ENCODE results near the gene CLSTN2.

CLSTN2 gene

DNA sequence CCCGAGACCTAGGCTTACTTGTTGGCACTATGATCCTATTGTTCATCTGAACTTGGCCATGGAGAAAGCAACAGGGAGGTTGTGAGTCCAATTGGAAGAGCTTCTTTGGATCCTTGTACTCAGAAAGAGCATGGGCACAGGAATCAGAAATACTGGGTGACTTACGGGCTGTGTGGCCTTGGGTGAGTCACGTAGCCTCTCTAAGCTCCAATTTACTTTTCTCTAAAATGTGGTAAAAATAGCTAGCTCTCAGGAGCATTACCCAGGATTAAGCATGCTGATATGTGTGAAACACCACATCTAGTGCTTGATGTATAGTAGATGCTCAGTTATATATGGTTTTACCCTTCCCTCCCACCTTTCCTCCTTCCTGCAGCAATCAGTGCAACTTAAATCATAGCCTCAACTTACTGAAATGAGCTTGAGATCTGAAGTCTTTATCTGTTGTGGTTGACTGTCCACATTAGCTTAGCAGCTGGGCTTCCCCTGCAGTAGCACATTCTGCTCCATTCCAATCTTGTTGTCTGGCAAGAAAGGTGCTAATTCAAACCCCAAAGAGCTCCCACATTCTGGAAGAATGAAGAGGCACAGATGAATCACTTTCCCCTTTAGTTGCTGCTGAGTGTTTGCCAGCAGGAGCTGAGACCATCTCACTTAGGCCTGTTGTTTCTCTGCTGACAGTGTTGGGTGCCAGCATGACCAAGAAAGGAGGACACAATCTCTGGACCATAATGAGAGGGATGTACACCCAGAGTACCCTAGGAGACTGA lies 443.8 kb downstream of the CLSTN2 start:
- no peak for DNase-seq (ENCODE audit: low read depth in 3 of 3)

DNA sequence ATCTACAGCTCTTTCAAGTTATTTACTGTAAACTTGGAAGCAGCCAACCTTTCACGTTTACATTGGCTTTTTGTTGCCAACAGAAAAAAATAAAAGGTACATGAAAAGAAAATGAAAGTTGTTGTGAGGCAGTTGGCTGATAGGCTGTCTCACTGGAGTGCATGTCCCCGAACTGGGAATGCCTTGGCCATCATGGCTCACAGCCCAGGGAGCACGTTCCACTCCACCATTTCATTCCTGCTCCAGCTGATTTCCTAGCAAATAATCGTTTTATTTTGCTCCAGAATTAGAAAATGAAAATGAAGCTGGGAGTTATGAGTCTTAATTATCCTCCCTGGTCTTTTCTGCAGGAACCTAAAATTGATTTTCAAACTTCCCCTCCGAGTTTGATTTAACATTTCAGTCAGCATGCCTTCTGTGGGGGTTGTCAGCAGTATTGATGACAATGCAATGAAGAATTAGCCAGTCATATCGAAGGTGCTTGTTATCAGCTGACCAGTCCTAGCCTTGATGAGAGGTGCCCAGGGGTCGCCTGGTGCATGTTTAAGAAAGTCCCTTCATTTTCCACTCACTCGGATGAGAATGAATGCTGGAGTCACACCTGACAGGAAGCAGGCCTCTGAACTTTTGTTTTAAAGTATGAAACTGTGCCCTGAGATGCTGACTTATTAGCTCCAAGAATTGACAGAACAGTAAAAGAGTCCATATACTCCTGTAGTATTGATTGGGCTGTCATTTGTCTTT lies 449.2 kb downstream of the CLSTN2 start:
- DNase-seq (ENCODE audit: low read depth in 3 of 3), result no peak

DNA sequence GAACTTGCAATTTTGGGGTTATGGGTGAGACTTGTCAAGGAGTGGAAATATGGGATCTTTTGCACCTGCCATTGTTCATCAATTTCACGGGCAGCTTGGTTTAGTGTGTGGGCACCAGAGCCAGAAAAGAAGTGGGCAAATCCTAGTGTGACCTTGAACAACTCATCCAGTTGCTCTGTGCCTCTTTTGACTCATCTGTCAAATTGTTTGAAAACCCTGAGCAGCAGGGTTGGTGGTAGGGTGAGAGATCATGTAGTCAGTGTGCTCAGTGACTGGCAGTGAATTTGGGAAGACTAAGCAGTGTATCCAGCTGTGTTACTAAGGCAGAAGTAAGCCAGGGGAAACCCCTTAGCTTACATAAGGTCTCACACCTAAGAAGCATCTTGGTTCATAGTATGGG lies 449.9 kb downstream of the CLSTN2 start:
- no peak for DNase-seq (ENCODE audit: low read depth in 3 of 3)

DNA sequence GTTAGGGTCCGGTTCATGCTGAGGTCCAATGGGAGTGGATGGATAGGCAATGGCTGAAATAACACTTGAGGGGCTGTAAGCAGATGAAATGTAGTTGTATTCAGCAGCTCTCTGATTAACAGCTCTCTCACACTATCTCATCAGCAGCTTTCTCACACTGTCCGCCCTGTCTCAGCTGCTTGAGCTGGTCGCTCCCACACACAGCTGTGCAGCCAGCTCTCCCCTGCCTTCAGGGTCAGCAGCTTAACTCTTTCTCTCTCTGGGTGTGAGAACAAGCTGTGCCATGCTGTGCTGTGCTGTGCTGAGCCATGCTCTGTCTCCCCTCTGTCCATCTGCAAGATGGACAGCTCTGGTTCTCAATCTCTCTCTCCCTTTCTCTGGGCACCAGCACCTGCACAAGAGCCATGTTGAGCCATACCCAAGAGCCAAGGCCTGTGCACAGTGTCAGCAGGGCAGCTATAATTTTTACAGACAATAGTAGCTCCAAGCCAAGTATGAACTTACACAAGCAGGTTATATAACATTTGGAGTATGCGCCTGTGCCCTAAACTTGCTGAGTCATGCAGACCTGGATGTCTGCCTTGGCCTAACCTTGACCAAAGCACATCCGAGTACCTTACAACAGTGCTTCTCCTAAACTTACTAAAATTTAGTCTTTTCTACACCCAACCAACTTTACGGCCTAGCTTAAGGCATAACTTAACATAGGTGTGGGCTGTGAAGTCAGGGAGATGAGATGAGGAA lies 451.5 kb downstream of the CLSTN2 start:
- DNase-seq (ENCODE audit: low read depth in 3 of 3), result no peak

DNA sequence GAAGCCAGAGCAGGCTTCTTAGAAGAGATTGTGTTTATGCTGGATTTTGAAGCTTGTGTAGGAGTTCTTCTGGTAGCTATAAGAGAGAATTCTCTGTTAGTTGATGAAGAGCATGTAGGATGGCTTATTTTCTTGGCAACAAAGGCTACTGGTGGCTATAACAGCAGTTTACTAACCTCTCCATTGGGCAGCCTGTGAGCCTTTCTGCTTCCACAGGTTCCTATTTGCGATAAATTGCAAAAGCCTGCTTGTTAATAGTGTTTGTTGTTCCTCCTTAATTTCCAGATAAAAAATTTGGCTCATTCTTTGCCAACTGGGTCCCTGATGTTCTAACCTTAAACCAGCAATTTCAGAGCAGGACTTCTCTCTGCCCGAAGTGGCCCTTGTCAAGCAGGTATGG lies 452.3 kb downstream of the CLSTN2 start:
- DNase-seq (ENCODE audit: low read depth in 3 of 3), result no peak

DNA sequence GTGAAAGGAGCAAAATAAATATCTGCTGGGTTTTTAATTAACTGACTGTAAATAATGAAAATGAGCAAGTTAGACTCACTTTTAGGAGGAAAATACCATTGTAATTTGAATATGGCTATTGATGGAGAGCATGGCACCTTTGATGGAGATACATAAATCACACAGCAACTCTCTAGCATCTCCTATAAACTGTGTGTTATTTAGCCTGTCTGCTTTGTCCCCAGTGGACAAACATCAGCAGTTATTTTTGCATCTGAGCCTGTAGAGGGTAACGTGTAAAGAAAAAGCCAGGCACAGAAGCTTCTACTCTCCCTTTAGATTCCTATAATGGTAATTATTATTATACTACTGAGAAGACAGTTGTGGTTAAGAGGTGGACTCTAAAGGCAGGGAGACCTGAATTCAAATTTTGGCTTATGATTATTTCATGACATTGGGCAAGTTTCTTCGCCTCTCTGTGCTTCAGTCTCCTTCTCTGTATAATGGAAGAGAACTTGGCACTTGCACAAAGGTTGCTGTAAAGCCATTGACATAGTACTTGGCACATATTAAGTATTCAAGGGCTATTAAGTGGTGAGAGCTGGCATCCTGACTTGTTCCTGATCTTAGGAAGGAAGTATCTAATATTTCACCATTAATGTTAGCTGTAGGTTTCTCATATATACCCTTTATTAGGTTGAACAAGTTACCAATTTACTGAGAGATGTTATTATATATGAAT lies 453.4 kb downstream of the CLSTN2 start:
- DNase-seq (ENCODE audit: low read depth in 3 of 3), result no peak

DNA sequence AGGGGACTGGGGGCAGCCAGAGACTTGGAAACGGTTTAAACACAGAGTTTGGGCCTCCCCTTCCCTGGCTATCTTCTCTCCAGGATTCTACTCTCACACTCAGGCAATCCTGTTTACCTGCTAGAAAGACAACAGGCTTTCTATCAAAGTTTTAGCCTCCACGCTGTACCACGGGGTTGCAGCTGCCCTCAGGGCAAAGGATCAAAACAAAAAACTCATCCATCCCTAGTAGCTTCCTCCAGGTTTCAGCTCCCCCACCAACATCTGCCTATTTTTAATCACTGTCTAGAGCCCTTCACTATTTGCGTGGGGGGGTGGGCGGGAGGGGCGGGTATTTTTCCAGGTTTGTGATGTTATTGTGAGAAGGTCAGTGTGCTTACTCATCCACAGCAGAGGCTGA lies 456.1 kb downstream of the CLSTN2 start:
- DNase-seq (ENCODE audit: low read depth in 3 of 3), result no peak

DNA sequence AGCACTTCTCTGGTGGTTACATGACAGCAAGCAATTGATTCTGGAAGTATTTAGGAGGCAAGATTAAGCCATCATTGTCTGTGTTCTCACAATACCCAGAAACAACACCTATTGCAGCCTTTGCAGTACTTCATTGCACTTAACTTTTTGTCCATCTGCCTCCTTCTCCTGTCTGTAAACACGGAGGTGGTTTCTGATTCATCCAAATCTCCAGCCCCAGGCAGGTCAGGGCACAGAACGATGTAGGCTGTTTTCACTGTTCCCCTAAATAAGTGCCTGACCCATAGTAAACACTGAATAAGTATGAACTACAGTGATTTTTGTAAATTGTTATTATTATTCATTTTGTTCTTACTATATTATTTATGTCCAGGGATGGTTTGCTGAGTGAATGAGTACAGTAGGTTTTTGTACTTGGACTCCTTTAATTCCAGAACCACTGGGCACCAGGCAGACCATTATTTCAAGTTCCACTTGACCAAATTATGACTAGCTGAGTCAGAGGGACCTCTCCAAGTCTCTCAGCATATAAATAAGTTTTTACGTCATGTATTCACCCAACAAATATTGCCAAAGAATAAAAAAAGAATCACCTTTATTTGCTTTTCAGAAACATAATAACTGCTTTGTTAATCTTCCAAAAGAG lies 459.6 kb downstream of the CLSTN2 start:
- DNase-seq (ENCODE audit: low read depth in 3 of 3), result no peak

DNA sequence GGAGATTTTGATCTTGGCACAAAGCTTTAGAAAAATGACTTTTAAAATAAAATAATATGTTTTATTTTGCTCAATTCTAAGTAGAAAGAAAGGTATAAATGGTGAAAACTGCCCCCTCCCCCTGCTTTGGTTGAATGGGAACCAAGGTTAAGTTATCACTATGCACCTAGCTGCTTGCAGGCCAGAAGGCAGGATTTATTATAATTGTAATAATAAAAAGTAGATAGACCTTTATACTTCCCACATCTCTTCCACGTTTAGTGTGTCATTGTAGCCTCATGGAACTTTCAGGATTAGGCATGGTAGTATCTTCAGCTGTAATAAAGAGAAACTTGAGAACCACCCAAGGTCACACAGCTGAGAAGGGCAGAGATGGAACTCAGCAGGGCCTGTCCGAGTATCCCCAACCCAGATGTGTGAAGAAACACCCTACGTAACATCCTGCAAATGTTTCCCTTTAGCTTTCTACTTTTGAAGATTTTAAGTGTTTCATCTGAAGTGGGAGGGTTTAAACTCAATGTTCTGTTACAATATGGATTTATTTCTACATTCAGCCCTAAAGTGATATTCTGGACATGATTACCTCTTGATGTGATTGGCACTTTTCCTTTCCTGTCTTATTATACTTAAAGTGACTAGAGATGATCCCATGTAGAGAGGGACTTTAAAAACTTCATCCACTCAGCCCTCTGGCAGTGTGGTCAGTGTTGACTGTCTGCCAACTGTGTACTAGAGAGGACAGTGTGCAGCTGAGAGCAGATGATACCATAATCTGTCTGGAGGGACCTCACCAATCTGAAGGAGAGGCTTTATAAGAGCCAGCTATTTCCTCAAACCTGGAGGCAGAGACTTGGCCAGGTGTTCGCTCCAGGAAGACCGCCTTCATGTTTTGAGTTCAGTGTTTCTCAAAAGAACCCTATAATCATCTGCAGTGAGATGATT lies 460.4 kb downstream of the CLSTN2 start:
- DNase-seq (ENCODE audit: low read depth in 3 of 3), result no peak

DNA sequence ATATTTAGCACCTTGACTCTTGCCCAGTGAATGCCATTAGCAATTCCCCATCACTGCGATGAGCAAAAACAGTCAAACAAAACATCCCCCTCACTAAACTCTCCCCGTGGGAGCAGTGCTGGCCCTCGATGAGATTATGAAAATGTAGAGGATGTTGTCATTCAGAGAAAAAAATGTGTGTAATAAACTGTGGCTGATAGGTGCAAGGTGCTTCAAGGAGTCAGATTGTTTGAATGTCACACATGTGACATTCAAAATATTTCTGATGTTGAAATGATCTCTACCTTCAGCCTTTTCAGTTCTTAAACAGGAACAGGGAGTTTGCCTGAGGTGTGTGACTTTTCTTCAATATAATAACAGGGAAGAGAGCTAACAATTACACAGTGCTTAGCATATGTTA lies 461.1 kb downstream of the CLSTN2 start:
- DNase-seq (ENCODE audit: low read depth in 3 of 3), result no peak

DNA sequence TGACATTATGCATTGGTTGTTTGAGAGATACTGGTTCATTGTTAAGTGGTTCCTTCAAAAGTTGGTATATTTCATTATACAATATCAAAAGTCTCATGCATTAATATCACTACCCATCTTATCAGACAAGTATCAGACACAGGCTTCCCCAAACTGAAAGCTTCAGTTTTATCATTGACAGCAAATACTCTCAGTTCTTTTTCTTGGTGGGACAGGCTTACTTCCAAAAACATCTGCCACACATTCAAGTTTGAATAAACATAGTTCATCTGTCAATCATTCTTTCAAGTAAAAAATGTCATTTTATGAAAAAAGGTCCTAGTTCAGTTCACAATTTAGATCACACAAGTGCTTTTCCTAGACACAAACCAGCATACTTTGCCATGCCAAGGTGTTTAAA lies 462.9 kb downstream of the CLSTN2 start:
- DNase-seq (ENCODE audit: low read depth in 3 of 3), result no peak

DNA sequence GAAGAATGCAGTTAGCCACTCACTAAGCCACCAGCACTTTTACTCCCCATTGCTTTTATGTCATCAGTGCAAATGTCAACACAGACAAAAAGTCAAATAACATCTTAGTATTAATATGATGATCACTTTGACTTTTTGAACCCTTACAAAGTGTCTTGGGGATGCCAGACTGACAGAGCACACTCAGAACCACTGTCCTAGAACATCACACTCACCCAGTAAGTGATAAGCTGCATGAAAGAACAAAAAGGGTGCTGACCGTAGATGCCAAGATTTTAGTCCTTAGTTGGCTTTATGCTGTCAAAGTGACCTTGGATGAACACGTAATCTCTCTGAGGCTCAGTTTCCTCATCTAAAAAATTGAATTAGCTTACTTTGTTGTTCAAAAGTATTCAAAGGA lies 463.4 kb downstream of the CLSTN2 start:
- no peak for DNase-seq (ENCODE audit: low read depth in 3 of 3)

DNA sequence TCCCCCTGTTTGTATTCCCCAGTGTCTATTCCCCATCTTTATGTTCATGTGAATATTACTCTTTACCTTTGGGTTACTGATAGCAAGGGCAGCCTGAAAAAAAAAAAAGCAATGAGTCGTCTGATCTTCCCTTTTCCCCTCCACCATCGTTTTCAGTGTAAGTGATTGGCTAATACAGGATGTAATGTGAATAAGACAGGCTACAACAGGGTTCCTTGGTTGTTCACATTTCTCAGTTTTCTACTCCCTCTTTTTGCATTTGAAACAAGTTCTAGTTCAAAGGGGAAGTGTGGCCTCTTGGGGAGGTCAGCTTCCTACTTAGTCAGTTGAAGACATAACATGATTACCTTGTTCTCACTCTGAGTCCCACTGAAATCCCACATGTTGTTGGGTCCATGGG lies 464.9 kb downstream of the CLSTN2 start:
- DNase-seq (ENCODE audit: low read depth in 3 of 3), result no peak

DNA sequence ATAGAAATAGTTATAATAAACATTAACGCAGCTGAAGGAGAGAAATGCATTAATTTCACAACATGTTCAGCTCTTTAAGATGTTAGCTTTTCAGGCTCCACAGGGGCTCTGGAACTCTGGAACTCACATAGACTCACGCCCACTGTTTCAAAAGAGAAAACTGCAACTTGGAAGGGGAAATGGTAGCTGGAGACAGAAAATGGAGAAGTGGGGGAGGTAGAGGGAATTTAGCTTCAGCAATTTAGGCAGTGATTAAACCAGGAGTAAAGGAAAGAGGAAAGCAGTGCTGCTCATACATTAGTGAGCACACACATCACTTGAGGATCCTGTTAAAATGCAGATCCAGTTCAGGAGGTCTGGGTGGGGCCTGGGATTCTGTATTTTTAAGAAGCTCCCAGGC lies 468.1 kb downstream of the CLSTN2 start:
- no peak for DNase-seq (ENCODE audit: low read depth in 3 of 3)

DNA sequence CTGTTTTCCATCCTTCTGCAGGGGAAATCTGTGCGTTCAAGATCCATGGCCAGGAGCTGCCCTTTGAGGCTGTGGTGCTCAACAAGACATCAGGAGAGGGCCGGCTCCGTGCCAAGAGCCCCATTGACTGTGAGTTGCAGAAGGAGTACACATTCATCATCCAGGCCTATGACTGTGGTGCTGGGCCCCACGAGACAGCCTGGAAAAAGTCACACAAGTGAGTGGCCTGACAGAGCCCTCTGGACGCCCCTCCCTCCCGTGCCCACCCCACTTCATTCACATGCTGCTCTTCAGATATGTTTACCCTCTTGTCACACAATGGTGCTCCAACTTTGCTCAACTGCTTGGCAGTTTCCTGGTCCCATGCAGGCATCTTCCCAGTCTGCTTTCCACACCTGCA lies 468.6 kb downstream of the CLSTN2 start:
- DNase-seq (ENCODE audit: low read depth in 3 of 3), result no peak

DNA sequence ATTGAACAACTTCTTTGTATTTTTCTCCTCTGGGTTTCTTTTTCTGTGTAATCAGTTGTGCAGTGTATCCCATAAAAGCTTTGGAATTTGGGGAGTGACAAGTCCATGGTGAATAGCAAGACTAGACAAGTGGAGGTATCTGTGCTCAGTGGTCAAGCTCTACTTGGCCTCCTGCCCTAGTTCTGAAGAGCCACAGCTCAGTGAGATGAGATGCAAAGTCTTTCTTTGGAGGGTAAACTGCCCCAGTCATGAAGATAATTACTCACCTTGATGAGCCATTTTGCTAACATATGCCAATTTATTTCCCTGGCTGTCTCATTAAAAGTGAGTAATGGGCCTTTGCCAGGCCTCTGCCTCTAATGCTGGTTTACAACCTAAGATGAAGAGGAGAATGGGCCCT lies 471.7 kb downstream of the CLSTN2 start:
- no peak for DNase-seq (ENCODE audit: low read depth in 3 of 3)

DNA sequence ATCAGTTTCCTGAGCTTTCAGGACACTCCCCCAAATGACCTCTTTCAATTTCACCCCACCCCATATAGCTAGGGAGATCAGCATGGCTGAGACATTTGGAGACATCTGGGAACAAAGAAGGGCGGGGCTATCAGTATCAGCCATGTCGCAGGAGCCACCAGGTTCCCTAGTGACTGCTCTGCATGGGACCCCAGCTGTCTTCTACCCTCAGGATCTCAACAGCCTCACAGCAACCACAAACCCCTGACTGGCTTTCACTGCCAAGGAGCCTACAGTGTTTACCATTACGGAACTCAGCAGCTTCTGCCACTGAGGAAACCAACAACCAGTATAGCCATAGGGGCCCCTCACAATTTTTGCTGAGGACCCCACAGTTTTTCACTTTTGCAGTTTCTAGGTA lies 473.3 kb downstream of the CLSTN2 start:
- DNase-seq (ENCODE audit: low read depth in 3 of 3), result no peak

DNA sequence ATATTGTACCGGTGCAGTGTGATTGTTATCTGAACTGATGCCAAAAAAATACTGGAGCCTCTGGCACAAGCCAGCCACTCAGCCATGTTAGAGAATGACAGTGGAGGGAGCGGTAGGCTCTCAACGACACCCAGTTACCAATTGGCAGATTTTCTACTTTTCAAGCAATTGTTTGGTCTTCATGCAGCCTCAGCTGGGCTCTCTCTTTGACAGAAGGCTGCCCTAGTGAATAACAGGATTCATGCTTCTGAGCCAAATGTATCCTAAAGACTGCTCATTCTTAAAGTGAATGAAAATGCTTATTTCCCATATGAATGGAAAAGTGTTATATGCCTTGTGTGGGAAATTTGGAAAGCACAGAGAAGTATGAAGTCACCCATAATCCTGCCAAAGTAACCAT lies 481.7 kb downstream of the CLSTN2 start:
- DNase-seq (ENCODE audit: low read depth in 3 of 3), result no peak

DNA sequence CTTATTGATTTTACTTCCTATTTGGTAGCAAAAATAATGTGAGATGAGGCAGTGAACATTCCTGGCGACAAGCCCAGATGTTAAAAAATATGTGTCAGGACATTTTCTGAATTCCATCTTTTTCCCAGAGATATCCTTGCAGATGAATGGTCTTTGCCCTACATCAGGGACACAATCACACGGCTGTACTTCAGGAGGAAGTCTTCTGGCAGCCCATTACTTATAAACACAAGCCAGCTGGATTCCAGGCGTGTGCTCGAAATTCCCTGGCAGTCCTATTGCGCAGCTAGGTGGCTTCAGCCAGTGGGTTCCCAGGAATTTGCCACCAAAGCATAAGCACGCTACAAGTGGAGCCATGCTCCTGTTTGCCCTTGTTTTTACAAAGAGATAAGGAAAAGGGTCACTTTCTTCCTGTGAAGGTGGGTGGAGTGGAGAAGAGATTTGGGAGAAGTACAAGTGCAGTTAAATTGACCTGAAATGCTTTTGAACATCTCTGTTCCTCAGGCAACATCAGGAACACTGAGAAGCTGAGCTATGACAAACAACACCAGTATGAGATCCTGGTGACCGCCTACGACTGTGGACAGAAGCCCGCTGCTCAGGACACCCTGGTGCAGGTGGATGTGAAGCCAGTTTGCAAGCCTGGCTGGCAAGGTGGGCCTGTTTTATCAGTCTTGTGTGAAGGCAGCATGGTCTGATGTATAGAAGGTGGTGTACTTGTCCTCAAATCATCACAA lies 485.8 kb downstream of the CLSTN2 start:
- no peak for DNase-seq (ENCODE audit: low read depth in 3 of 3)

DNA sequence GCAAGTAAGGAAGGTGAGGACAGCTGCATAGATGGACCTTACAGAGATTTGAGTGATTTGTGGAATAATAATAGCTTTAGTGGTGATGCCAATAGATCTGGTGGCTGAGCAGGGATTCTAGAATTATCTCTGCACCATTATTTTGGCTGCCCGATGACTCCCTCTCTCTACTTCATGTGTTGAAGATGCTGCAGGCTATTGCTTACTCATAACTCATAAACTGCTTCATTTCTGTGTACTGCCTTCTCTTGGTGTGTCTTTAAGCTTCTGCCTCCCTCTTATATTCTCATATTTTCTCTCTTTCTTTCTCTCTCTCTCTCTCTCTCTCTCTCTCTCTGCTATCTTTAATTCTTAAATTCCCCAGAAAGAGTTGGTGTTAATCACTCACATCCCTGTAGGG lies 486.9 kb downstream of the CLSTN2 start:
- no peak for DNase-seq (ENCODE audit: low read depth in 3 of 3)

All from stimulated activated CD4-positive, alpha-beta T cell treated with anti-CD3 and anti-CD28 coated beads, TNF-alpha, amount 100 ng/mL, for 48 hours (primary cell).